ENCODE data around the gene NR5A2.

Gene NR5A2

DNA sequence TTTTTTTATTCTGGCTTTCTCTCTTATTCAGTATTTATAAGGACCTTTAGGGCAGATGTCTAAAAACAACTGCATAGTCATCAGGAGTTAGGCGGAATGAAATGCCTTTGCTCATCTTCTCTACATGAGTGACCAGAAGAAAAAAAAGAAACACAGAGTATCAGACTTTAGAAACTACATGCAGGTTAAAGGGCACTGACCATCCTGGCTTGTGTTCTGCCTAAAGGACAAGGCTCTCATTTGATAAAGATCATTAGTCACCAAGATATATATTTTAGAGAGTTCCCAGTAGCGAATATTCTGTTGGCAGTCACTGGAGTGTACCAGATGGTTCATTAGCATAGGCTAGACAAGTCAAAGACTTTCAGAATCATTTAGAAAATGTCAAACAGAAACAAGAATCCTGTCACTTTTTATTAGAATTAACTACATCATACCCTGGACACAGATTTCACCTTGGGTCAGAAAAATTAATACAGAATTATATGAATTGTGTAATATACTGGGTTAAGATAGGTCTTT, 145.6 kb downstream of the NR5A2 start:
- no peak overlapping the region for H3K9ac ChIP-seq (ENCODE audit: low read length)
- H3K27ac ChIP-seq (ENCODE audit: low read length), result no peak overlapping the region
- H3K4me1 ChIP-seq (ENCODE audit: control insufficient read depth, low read depth, low read length), result peaks cover 8% of the 10 kb centered on the region
- no peak overlapping the region for H3K4me3 ChIP-seq (ENCODE audit: low read length)
- H3K9me3 ChIP-seq (ENCODE audit: control insufficient read depth, low read depth, low read length), result no peaks in the 10 kb centered on the region
- H3K36me3 ChIP-seq (ENCODE audit: control insufficient read depth, low read depth, low read length), result no peaks in the 10 kb centered on the region
- H3K27me3 ChIP-seq (ENCODE audit: control insufficient read depth, insufficient read depth, low read length), result no peaks in the 10 kb centered on the region

DNA sequence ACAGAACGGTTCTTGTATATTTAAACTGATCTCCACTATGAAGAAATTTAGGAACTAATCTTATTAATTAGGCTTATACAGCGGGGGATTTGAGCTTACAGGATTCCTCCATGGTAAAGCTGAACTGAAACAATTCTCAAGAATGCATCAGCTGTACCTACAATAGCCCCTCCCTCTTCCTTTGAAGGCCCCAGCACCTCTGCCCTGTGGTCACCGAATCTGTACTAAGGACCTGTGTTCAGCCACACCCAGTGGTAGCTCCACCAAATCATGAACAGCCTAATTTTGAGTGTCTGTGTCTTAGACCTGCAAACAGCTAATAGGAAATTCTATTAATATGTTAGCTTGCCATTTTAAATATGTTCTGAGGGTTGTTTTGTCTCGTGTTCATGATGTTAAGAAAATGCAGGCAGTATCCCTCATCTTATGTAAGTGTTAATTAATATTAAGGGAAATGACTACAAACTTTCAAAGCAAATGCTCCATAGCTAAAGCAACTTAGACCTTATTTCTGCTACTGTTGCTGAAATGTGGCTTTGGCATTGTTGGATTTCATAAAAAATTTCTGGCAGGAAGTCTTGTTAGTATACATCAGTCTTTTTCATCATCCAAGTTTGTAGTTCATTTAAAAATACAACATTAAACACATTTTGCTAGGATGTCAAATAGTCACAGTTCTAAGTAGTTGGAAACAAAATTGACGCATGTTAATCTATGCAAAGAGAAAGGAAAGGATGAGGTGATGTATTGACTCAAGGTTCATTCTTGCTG, 147.2 kb downstream of the NR5A2 start:
- Histone ChIP-seq H3K4me1 (ENCODE audit: control insufficient read depth, low read depth, low read length) (peaks cover 8% of the 10 kb centered on the region), H3K9ac (ENCODE audit: low read length) (no peak overlapping the region), H3K9me3 (ENCODE audit: control insufficient read depth, low read depth, low read length) (no peaks in the 10 kb centered on the region), H3K27ac (ENCODE audit: low read length) (no peak overlapping the region), H3K36me3 (ENCODE audit: control insufficient read depth, low read depth, low read length) (no peaks in the 10 kb centered on the region), H3K4me3 (ENCODE audit: low read length) (no peak overlapping the region), H3K27me3 (ENCODE audit: control insufficient read depth, insufficient read depth, low read length) (no peaks in the 10 kb centered on the region)

DNA sequence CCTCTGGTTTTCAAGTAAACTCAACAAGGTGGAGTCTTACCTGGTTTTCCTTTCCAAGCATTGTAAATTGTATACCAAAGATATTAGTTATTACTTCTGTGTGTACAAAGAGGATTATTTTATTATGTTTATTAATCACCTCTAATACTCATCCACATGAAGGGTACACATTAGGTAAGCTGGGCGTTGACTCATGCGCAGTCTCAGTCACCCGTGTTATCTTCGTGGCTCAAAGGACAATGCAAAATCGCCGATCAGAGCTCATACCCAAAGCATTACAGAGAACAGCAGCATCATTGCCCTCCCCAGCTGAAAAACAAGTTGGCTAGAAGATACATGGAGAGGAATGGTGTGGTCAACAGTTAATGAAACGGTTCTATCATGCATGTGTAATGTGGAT, 148.7 kb downstream of the NR5A2 start:
- Histone ChIP-seq H3K9ac (ENCODE audit: low read length) (no peak overlapping the region), H3K9me3 (ENCODE audit: control insufficient read depth, low read depth, low read length) (no peaks in the 10 kb centered on the region), H3K4me3 (ENCODE audit: low read length) (no peak overlapping the region), H3K27me3 (ENCODE audit: control insufficient read depth, insufficient read depth, low read length) (no peaks in the 10 kb centered on the region), H3K27ac (ENCODE audit: low read length) (no peak overlapping the region), H3K36me3 (ENCODE audit: control insufficient read depth, low read depth, low read length) (no peaks in the 10 kb centered on the region), H3K4me1 (ENCODE audit: control insufficient read depth, low read depth, low read length) (peaks cover 8% of the 10 kb centered on the region)

DNA sequence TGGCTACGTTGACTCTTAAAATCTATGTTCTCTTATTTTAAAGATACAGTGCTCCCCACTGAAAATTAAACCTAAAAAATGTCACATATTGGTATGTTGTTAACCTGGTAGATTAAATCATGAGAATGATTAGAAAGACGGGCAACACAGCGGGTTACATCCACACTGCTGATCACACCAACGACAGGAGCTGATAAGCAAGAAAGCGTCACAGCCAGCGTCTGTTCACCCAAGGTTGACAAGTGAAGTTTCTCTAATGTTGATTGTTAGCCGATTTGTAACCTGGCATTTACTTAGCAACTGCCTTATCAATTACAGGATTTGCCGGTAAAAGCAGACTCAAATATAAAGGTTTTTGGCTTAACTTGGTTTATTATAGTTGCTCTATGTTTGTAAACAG, 149.3 kb downstream of the NR5A2 start:
- no peak overlapping the region for H3K4me3 ChIP-seq (ENCODE audit: low read length)
- H3K27ac ChIP-seq (ENCODE audit: low read length), result no peak overlapping the region
- no peaks in the 10 kb centered on the region for H3K27me3 ChIP-seq (ENCODE audit: control insufficient read depth, insufficient read depth, low read length)
- peaks cover 8% of the 10 kb centered on the region for H3K4me1 ChIP-seq (ENCODE audit: control insufficient read depth, low read depth, low read length)
- no peaks in the 10 kb centered on the region for H3K9me3 ChIP-seq (ENCODE audit: control insufficient read depth, low read depth, low read length)
- H3K36me3 ChIP-seq (ENCODE audit: control insufficient read depth, low read depth, low read length), result no peaks in the 10 kb centered on the region
- H3K9ac ChIP-seq (ENCODE audit: low read length), result no peak overlapping the region

DNA sequence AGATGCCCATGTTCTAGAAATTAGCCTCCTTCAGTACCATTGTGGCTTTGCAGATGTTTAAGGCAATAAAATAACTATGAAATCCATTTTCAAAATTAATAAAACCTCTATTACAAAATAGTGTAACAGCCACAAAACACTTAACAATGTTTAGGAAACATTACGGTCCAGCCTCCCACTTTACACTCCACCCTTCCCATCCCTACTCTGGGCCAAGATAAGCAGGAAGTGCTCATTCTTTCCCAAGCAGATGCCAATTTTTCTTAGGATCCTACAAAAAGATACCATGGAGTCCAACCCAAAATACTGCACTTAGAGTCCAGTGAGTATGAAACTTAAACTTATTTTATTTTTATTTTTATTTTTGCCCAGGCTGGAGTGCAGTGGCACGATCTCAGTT, 150.8 kb downstream of the NR5A2 start:
- Histone ChIP-seq H3K27me3 (ENCODE audit: control insufficient read depth, insufficient read depth, low read length) (no peaks in the 10 kb centered on the region), H3K4me3 (ENCODE audit: low read length) (no peak overlapping the region), H3K4me1 (ENCODE audit: control insufficient read depth, low read depth, low read length) (peaks cover 8% of the 10 kb centered on the region), H3K36me3 (ENCODE audit: control insufficient read depth, low read depth, low read length) (no peaks in the 10 kb centered on the region), H3K9me3 (ENCODE audit: control insufficient read depth, low read depth, low read length) (no peaks in the 10 kb centered on the region), H3K9ac (ENCODE audit: low read length) (no peak overlapping the region), H3K27ac (ENCODE audit: low read length) (no peak overlapping the region)

DNA sequence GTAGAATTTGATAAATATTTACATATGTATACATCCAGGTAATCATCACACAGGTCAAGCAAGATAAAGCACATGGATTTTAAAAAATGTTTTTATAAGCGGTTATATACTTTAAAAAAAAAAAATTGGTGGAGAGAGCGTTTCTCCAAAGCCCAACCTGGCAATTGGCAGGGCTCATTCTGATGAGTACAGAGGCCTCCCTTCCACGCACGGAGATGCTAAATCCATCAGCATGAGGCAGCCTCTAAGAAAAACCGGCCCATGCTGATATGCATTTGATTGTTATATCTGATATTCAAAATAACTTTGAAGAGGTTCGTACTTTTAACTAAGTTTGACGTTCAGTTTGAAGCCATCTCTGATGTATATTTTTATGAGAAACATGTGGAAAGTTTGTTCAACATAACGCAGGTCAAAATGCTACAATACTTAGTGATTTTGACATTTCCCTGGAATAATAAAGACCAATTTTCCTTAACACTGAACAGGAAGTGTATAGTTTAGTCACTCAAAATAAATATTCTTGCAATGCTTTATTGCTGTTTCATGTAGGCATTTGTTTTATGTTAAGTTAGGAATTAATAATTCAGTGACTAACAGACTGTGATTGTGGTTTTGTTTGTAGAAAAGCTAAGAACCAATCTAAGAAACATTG, 151.7 kb downstream of the NR5A2 start:
- H3K4me3 ChIP-seq (ENCODE audit: low read length), result no peak overlapping the region
- H3K27ac ChIP-seq (ENCODE audit: low read length), result no peak overlapping the region
- H3K9ac ChIP-seq (ENCODE audit: low read length), result no peak overlapping the region
- H3K27me3 ChIP-seq (ENCODE audit: control insufficient read depth, insufficient read depth, low read length), result no peaks in the 10 kb centered on the region
- no peaks in the 10 kb centered on the region for H3K36me3 ChIP-seq (ENCODE audit: control insufficient read depth, low read depth, low read length)
- peaks cover 2% of the 10 kb centered on the region for H3K4me1 ChIP-seq (ENCODE audit: control insufficient read depth, low read depth, low read length)
- H3K9me3 ChIP-seq (ENCODE audit: control insufficient read depth, low read depth, low read length), result no peaks in the 10 kb centered on the region

DNA sequence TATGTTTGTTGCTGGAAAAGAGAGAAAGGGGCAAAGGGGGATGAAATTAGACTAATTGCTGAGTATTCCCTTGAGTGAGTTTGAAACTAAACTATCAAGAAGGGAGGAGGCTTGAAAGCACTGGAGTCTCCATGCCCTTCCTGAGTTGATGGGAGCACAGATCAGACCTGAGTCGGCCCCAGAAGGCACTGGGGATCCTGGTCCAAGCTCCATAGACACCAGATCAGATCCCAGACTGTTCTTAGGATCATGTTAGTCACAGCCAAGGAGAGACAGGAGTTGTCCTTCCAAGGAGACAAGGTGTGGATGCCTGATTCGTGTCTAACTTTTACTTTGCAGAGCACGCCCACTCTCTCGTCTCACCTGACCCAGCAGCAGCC, 152.3 kb downstream of the NR5A2 start:
- Histone ChIP-seq H3K27ac (ENCODE audit: low read length) (no peak overlapping the region), H3K4me1 (ENCODE audit: control insufficient read depth, low read depth, low read length) (no peaks in the 10 kb centered on the region), H3K4me3 (ENCODE audit: low read length) (no peak overlapping the region), H3K9ac (ENCODE audit: low read length) (no peak overlapping the region), H3K9me3 (ENCODE audit: control insufficient read depth, low read depth, low read length) (no peaks in the 10 kb centered on the region), H3K36me3 (ENCODE audit: control insufficient read depth, low read depth, low read length) (no peaks in the 10 kb centered on the region), H3K27me3 (ENCODE audit: control insufficient read depth, insufficient read depth, low read length) (no peaks in the 10 kb centered on the region)

DNA sequence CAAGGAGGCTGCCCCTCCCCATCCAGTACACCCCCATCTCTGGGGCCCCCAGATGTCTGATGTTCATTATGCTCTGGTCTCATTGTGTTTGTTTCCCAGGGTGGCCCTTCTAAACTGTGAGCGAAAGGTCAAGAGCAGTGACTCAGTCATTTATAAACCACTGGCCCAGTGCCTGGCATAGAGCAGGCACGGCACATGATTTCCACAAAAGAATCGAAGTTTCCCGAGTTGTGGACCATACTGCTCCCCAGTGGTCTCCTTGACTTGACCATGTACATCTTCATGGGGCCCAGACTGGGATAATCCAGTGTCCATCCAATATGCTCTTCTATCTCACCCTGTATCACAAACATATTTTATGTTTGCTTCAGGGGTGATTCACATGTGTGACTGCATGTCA, 153.3 kb downstream of the NR5A2 start:
- no peak overlapping the region for H3K27ac ChIP-seq (ENCODE audit: low read length)

DNA sequence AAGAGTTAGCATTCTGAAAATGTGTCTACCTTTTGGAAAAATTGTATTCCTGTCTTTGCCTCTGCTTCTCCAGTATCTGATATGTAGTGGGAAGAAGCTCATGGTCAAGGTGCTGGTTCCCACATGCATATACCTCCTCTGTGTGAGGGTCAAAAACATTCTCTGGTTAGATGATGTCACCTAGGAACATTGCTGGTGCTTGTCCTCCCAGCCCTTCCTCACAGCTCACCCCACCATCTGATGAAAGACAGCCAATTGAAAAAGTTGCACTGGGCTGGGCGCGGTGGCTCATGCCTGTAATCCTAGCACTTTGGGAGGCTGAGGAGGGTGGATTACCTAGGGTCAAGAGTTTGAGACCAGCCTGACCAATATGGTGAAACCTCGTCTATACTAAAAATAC, 154.4 kb downstream of the NR5A2 start:
- Histone ChIP-seq H3K4me1 (ENCODE audit: control insufficient read depth, low read depth, low read length) (no peaks in the 10 kb centered on the region), H3K36me3 (ENCODE audit: control insufficient read depth, low read depth, low read length) (no peaks in the 10 kb centered on the region), H3K4me3 (ENCODE audit: low read length) (no peak overlapping the region), H3K27me3 (ENCODE audit: control insufficient read depth, insufficient read depth, low read length) (no peaks in the 10 kb centered on the region), H3K9ac (ENCODE audit: low read length) (no peak overlapping the region), H3K9me3 (ENCODE audit: control insufficient read depth, low read depth, low read length) (no peaks in the 10 kb centered on the region), H3K27ac (ENCODE audit: low read length) (no peak overlapping the region)

More for the DNA sequence above, 153.3 kb downstream of the NR5A2 start:
- Histone ChIP-seq H3K4me1 (ENCODE audit: control insufficient read depth, low read depth, low read length) (no peaks in the 10 kb centered on the region), H3K9ac (ENCODE audit: low read length) (no peak overlapping the region), H3K36me3 (ENCODE audit: control insufficient read depth, low read depth, low read length) (no peaks in the 10 kb centered on the region), H3K27me3 (ENCODE audit: control insufficient read depth, insufficient read depth, low read length) (no peaks in the 10 kb centered on the region), H3K4me3 (ENCODE audit: low read length) (no peak overlapping the region), H3K9me3 (ENCODE audit: control insufficient read depth, low read depth, low read length) (no peaks in the 10 kb centered on the region)

DNA sequence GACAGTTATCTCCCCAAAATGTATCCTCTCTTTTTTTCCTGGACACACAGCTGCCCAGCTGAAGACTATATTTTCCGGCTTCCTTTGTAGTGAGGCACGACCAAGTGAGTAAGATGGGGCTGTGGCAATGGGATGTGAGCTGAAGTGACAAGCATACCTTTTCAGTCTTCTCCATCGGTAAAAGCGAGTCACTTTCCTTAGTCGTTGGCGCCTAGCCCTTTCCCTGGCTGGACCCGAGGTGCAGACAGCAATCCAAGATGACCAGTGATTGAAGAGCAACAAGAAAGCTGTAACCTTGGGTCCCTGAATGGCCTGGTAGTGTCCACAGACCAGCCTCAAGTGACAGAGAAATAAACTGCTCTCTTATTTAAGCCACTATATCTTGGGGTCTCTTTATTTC, 155.2 kb downstream of the NR5A2 start:
- H3K4me3 ChIP-seq (ENCODE audit: low read length), result no peak overlapping the region
- no peaks in the 10 kb centered on the region for H3K9me3 ChIP-seq (ENCODE audit: control insufficient read depth, low read depth, low read length)
- H3K27me3 ChIP-seq (ENCODE audit: control insufficient read depth, insufficient read depth, low read length), result no peaks in the 10 kb centered on the region
- no peak overlapping the region for H3K9ac ChIP-seq (ENCODE audit: low read length)
- H3K4me1 ChIP-seq (ENCODE audit: control insufficient read depth, low read depth, low read length), result no peaks in the 10 kb centered on the region
- H3K36me3 ChIP-seq (ENCODE audit: control insufficient read depth, low read depth, low read length), result no peaks in the 10 kb centered on the region
- no peak overlapping the region for H3K27ac ChIP-seq (ENCODE audit: low read length)

DNA sequence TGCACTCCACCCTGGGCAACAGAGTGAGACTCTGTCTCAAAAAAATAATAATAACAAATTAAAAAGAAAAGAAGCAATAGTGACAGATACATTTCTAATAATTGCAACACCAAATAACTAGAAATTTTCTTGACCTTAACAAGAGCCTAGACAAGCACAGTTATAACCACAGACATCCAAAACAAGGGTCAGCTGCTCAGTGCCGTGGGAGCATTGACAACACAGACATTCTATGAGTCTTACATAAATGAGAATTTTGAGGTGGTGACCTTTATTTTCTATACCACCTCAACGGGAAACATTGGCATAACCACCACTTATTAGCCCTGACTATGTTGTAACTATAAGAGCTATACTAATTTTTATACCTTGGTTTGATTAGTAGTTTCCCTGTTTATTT, 156.1 kb downstream of the NR5A2 start:
- no peak overlapping the region for H3K9ac ChIP-seq (ENCODE audit: low read length)
- no peaks in the 10 kb centered on the region for H3K4me1 ChIP-seq (ENCODE audit: control insufficient read depth, low read depth, low read length)
- no peak overlapping the region for H3K27ac ChIP-seq (ENCODE audit: low read length)
- no peaks in the 10 kb centered on the region for H3K9me3 ChIP-seq (ENCODE audit: control insufficient read depth, low read depth, low read length)
- H3K4me3 ChIP-seq (ENCODE audit: low read length), result no peak overlapping the region
- no peaks in the 10 kb centered on the region for H3K27me3 ChIP-seq (ENCODE audit: control insufficient read depth, insufficient read depth, low read length)
- no peaks in the 10 kb centered on the region for H3K36me3 ChIP-seq (ENCODE audit: control insufficient read depth, low read depth, low read length)

DNA sequence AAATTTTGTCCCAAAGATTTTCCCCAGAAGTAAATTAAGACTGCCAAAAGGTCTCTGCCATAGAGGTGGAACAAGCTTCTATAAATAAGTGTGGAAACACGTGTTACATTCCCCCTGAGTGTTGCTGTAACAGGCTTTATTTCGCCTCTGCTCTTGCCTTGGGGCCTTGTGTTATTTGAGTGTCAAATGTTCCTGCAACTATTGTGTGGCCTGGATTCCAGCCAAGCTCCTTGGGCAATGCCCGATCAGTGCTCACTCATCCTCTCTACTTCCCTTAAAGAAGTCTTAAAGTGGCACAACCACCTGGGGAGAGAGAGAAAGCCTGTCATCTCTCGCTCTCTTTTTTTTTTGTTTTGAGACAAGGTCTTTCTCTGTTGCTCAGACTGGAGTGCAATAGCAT, 156.7 kb downstream of the NR5A2 start:
- H3K27ac ChIP-seq (ENCODE audit: low read length), result no peak overlapping the region
- H3K27me3 ChIP-seq (ENCODE audit: control insufficient read depth, insufficient read depth, low read length), result no peaks in the 10 kb centered on the region
- no peak overlapping the region for H3K4me3 ChIP-seq (ENCODE audit: low read length)
- no peaks in the 10 kb centered on the region for H3K4me1 ChIP-seq (ENCODE audit: control insufficient read depth, low read depth, low read length)
- H3K9ac ChIP-seq (ENCODE audit: low read length), result no peak overlapping the region
- no peaks in the 10 kb centered on the region for H3K9me3 ChIP-seq (ENCODE audit: control insufficient read depth, low read depth, low read length)
- no peaks in the 10 kb centered on the region for H3K36me3 ChIP-seq (ENCODE audit: control insufficient read depth, low read depth, low read length)
